Stimulated activated naive CD4-positive, alpha-beta T cell (primary cell): Measurements from ENCODE around the gene USP10.
A peak's percentile ranks its signal among the peaks of the same experiment; 100 is the strongest.
"Not testable (repeated sequence)": the region's sequence is repeated elsewhere in the genome, so short reads cannot be mapped to it uniquely, and the experiment has no call there.

Experiments
- DNase-seq, 6 experiments: peaks; one replicate each; lab custom pipeline; 2025; lab: John Stamatoyannopoulos, UW

The USP10 gene

DNA sequence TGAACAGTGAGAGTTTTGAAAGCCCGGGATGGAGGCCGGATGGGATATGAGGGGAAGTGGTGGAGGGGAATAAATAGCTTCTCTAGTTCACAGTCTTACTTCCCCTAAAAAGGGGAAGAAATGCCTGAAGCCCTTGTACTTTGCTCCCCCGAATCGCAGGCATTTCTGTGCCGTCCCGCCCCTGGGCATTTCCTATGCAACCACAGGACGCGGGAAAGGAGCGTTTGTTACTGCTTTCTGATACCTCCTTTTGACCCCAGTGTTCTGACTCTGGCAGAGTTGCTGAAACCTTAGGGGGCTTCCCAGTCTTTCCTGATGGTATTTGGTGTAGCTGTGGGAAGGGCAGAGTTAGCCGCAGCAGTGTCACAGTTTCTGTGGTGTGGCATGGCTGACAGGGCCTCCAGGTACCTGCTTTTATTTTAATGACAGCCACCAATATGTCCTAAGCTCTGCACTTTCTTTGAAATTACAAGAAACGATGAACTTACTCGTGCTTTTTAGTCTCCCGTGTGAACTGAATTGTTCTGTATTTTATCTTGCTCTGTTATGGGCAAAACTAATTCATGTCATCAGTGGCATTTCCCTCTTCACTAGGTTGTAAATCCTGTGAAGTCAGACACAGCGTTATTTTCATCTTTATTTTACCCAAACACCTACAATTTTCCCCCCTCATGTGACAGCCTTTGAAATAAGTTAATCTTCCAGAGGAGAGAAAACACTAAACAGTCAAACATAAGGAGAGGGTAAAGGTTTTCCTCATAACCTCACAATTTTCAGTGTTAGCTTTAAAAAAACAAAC, 27.1 kb downstream of the USP10 start:
- DNase-seq, result no peak

DNA sequence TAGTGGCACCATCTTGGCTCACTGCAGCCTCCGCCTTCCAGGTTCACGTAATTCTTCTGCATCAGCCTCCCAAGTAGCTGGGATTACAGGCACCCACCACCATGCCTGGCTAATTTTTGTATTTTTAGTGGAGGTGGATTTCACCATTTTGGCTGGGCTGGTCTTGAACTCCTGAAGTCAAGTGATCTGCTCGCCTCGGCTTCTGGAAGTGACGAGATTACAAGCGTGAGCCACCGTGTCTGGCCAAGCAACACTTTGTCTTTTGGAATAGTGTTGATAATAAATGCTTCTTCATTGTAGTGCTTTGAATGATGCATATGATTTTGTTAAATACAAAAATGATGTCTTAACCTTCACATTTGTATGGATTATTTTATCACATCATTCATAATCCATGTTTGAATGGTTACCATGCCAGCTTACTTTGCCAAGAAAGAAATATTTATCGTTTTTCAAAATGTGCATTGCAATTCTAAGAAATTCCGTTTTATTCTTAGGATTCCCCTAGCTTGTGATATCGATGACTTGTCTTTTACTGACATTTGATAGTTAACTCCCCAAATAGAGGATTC, 29.1 kb downstream of the USP10 start:
- DNase-seq, result no peak

DNA sequence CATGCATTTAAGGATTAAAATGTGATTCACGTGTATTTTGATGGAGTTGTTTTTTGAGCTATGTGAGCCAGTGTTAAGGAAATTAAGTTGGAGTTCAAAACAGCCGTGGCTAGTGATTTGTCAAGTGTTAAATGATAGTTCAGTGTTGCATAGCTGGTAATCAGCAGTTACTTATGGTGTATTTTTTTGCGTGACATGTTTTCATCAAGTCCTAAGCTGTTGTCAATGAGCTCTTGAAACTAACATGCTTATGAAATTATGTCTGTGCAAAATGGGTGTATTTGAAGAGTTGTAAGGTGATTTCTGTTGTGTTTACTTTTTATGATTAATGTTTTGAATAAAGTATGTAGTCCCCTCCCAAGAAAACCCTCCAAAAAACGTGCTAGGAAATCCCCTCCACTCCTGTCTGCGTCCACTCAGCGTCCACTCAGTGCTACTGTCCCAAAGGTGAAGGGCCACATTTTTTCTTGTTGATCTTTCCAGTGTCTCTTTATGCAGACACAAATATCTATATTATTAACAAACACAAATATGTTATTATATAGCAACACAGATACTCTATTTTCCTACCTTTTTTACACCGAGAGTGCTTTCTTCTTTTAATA, 30.0 kb downstream of the USP10 start:
- DNase-seq, result no peak

DNA sequence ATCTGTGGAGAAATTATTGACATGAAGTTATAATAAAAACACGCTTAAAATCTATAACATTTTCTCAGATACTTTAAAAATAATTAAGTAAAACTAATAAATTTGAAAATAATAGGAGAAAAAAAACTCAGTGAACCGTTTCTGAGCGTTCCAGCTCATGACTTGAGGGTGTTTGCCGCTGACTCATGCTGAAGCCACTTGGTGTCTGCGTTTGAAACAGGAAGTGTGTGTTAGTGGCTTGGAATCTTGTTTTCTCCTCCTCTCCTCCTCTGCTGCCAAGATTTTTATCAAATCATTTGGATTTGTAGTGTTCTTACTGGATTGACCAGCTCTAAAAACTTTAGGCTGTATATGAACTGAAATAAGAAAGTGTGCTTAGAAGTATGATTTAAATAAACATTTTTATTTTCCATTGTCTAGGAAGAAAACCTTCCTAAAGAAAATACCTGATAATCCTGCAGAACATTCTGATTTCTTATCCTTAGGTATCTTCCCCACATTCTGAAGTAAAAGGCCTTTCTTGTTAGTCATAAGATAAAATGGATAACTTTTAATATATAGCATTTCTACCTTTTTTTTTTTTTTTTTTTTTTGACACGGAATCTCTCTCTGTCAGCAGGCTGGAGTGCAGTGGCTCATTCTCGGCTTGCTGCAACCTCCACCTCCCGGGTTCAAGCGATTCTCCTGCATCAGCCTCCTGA, 30.8 kb downstream of the USP10 start:
- DNase-seq, result peak in 2 of 6 experiments; percentile 9 to 13

DNA sequence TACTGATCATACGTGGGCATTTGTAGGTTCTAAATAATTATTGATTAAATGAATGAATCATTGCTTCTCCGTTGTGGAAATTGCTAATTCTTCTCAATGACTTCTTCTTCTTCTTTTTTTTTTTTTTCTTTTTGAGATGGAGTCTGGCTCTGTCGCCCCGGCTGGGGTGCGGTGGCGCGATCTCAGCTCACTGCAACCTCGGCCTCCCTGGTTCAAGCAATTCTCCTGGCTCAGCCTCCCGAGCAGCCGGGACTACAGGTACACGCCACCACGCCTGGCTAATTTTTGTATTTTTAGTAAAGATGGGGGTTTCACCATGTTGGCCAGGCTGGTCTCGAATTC, 32.5 kb downstream of the USP10 start:
- not testable (repeated sequence) for DNase-seq

DNA sequence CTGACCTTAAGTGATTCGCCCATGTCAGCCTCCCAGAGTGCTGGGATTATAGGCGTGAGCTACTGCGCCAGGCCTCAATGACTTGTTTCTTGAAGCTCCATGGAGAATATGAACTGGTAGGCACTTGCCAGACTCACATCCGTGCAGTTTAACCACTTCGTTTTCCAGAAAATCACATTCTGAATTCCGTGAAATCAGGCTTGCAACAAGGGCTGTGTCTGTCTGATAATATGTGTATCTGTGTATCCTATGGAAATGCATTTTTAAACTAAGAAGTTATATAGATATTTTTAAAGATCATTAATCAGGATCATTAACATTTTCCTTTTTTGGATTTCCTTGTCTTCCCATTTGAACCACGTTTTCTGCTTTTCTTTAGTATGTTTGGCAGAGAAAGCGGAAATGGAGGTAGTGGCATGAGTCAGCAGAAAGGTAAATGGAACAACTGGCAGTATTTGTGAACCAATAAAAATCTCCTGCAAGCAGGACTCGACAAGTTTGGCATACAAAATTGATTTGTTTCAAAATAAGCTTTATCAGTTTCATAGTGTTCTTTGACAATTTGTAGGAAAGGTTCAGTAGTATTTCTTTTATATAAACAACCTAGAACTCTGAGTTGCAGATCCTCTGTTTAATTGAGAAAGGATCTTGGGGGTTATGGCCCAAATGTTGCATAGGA, 33.0 kb downstream of the USP10 start:
- DNase-seq, result no peak

DNA sequence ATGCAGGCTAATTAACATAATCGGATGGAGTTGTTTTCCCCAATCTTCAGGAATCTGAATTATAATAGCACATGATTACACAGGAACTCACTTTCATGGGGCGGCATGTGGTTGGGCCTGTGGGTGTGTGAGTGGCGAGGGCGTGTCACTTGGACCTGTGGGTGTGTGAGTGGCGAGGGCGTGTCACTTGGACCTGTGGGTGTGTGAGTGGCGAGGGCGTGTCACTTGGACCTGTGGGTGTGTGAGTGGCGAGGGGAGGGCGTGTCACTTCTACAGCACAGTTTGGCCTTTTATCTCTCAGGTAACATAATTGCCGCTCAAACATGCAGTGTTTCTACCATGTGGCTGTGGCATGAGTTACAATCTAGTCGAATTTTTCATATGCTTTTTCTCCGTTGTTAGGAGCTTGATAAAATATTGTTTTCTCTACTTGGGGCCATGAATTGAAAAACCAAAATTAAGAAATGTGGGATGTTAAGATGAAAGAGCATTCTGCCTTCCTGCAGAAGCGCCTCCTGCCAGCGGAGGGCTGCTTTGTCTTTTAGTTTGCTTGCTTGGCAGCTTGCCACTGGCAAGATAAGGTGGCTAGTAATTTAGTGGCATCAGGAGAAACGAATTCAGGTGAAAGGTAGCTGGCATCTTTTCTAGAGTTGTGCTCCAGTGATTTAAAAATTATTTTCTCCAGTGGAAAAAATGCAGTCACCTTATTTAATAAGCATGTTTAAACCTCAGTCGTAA, 36.2 kb downstream of the USP10 start:
- peak; percentile 11 to 68 (median 48) for DNase-seq

DNA sequence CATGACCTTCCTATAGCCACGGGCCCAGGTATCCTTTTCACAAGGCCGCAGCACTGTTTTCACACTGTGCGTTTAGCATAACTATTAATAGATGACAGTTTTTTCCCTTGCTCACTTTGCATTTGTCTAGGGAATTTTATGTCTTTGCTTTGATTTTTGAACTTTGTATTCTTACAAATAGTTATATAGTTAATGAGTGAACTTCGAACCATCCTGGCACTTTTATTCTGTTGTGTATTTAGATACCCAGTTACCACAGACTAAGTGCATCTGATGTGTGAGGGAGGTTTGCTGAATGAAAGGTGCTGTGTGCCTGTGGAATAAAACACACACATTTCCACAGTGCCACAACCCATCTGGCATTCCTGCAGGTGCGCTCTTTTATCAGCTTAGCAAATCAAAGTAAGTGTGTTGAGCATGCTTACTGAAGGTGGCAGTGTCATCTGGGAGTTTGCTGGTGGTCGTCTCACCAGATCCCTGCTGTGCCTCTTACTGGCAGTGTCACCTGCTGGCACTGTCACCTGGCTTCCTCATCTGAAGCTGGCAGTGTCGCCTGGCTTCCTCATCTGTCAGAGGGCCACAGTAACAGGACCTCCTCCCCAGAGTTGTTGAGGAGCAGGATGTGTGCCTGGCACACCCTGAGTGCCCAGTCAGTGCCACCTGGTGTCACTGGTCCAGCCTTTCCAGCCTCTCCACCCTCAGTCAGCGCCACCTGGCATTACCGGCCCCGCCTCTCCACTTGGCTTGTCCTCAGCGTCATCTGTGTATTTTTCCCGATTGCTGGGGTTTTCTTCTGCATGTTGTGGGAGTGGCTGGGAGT, 37.6 kb downstream of the USP10 start:
- no peak for DNase-seq

DNA sequence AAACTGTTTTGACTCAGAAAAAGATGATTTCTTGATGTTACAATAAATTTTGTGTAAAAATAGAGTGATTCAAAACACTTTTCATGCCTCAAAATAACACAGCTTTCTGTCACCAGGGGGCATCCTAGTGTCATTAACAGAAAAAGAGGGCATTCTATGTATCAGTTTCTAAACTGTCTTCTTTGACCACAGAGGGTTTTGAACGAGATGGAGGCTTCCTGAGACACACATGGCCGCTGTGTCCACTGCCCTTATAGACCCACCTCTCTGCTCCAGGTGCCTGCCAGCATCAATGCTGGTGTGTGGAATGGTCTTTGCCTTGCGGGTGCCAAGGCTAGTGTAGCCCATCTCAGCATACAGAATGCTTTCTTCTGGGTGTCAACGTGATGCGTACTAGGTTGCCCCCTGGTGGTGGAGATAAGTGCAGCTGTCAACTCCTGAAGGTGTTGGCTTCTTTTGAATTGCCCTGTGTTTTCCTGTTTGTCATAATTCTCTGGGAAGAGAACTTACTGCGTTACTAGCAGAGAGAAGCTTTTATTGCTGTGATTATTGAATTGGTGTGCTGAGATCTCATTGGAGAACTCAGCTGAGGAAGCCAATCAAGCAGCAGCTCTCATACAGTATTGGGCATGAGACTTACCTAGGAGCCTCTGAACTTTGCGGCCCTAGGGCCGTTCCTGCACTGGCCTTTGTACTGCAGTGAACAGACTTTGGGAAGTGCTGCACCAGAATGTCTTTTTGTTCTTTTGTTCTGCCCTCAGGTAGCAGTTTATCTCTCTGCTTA, 38.6 kb downstream of the USP10 start:
- peak; percentile 47 to 81 (median 64) for DNase-seq

DNA sequence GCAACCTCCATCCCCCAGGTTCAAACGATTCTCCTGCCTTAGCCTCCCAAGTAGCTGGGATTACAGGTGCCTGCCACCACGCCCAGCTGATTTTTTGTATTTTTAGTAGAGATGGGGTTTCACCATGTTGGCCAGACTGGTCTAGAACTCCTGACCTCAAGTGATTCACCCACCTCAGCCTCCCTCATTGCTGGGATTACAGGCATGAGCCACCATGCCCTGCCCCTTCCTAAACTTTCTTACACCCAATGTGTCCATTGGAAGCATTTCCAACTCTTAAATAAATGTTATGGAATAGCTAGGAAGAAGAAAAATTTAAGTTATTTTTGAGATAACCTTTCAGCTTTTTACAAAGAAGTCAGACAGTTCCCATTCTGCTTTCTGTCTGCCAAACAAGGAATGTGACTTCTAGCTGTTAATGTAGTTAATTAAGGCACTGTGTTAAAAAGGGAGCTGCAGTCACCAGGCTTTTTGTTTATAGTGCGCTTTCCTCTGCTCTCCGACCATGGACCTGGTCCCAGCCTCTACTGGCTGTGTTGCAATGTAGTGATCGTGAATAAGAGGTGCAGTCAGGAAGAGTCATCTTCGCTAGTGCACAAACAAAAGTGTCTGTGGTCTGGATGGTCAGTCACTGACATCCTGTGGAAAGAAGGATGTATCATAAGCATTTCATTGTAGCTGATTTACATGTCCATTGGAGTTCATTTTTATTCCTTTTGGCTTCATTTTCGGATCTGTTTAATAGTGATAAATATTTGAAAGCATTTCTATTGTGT, 39.7 kb downstream of the USP10 start:
- no peak for DNase-seq

DNA sequence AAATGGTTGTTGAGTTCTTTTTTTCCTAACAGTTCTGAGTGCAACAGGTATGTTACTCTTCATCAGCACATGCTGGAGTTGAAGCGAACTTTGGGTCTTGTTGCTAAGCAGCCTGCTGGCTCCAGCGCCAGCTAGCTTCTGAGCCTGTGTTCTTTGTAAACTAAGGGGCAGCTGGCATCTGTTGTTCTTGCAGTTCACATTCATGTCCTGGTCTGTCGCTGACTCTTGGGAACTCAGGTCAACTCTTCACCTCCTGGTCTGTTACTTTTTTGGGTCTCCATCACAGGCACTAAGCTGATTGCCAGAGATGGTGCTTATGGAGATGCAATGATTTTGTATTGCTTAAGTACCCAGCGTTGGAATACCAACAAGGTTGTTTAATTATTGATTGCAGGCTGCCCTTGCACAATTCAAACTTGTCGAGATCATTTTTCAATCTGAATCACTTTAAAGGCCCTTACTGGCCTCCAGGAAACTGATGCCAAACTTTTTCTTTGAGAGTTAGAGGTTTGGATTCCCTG, 40.9 kb downstream of the USP10 start:
- no peak for DNase-seq

DNA sequence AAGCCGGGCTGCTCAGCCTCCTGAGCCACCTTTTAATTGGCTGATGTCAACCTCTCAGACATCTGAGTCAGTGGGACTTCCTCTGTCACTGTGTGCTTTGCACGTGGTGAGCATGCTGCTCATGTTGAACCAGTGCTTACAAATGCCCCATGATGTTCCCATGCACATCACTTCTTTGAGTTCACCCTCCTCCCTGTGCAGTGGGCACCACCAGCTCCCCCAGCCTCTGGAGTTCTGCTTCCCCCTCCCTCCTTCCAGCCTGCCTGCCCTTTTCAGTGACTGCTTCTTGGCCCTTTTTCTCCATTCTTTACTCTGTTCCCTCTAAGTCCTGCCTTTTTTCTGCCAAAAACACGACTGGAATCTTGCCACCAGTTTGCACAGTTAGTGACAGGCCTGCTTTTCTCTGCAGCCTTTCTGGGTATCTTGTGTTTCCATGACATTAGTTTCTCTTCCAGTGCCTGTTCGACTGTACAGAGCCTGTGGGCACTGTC, 41.6 kb downstream of the USP10 start:
- no peak for DNase-seq

DNA sequence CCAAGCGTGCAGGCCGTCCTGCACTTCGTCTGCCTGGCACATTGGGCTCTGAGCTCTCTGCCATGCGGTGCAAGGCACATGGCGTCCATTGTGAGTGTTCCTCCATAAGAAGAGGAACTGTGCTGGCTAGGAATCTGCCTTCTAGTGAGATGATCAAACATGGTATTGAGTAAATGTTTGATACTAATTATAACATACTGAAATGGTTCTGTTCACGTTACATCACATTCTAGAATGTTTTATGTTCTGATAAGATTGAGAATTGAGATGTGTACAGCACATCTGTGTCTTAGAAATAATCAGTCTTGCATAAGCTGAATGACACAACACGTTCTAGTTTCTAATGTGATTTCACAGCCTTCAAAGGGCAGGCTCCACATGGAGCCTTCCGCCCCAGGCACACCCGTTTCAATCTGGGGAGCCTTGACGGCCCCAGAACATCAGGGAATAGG, 42.9 kb downstream of the USP10 start:
- DNase-seq, result no peak

DNA sequence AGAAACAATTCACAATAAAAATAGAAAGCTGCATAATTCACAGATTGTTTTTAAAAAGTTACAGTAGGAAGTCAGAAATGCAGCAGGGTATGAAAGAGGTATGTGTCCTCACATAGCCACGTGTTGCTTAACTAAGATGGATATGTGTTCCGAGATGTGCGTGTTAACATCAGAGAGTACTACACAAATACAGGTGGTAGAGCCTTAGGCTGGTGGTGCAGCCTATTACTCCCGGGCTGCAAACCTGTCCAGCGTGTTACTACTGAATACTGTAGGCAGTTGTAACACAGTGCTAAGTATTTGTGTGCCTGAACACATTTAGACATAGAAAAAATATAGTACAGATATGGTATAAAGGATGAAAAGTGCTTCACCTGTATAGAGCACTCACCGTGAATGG, 46.4 kb downstream of the USP10 start:
- no peak for DNase-seq

DNA sequence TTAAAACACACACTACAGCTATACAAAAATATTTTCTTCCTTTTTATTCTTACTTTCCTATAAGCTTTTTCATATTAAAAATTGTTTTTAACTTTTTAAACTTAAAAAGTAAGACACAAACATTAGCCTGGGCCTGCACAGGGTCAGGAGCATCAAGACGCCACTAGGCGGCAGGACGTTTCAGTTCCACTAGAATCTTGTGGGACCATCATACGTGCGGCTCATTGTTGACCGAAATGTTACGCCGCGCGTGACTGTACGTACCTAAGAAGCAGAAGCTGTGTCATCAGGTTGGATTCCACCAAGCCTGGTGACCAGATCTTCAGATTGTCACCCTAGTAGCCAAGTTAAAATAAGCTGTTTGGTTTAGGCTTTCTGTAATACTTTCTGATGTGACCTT, 47.1 kb downstream of the USP10 start:
- no peak for DNase-seq

DNA sequence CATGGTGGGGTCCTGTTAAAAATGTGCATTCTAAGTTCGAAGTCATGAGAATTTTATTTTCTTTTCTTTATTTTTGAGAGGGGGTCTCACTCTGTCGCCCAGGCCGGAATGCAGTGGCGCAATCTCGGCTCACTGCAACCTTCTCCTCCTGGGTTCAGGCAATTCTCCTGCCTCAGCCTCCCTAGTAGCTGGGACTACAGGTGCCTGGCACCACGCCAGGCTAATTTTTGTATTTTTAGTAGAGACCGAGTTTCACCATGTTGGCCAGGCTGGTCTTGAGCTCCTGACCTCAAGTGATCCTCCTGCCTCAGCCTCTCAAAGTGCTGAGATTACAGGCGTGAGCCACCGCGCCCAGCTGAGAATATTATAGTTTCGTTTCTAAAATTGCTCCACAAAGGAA, 48.4 kb downstream of the USP10 start:
- not testable (repeated sequence) for DNase-seq

DNA sequence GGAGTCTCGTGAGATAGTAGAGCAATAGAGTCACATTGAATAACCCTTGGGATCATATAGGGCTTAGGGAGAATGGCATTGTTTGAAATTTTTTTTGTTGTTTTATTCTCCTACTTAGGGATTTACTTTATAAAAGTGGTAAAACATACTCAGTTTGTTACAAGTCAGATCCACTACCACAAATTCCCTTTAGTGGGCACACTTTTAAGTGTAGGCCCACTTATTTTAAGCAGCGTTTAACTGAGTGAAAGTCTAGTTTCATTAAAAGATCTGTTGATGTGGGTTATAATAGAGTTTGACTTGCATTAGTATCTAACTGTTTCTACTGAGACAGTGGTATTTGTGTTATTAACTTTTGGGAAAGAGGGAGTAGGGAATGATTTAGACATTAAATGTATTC, 49.3 kb downstream of the USP10 start:
- no peak for DNase-seq

DNA sequence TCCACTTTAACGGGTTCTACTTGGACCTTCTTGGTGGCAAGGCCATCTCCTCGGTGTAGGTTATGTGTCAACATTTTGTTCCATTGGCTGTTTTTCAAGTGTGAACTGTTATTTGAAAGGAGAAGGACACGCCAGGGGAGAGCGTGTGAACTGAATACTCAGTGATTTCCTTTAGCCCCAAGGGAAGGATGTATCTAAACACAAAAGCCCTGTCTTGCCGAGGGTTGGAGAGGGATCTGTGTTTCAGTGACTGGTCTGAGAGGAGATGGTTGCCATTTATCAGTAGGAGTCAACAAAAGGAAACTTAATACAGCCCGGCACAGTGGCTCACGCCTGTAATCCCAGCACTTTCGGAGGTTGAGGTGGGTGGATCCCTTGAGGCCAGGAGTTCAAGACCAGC, 50.0 kb downstream of the USP10 start:
- no peak for DNase-seq

DNA sequence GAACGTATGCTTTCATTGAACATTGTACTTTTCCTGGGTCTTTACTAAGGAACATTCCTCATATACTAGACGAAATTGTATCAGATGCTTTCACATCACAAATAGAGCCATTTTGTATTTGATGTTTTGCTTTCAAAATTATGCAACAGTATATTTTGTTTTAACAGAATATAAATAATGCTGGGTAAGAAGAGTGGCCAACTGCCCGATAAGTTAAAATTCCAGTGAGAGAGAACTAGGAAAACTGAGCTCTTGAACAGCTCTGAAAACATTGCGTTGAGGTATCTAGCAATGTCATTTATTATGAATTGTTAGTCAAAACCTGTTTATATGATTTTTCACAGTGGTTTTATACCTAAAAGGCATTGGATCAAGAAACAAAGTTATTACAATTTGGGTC, 50.8 kb downstream of the USP10 start:
- DNase-seq, result no peak
